Natural killer cell (primary cell): Measurements from ENCODE around the gene DYNLRB1. TPM values are rescaled to one million over a fixed set of nuclear protein-coding genes. Genes with fewer than 3 reads are reported as not detected.
"Not testable (repeated sequence)": the region's sequence is repeated elsewhere in the genome, so short reads cannot be mapped to it uniquely, and the experiment has no call there.

Experiments
- ATAC-seq, 3 donors: fragments of 150-1000 bp in 2 of 3; fragments of 200-7000 bp in 1 of 3; cut with Tn5 transposase; 1 replicate in 1 of 3; 2 replicates in 2 of 3; pipeline ENCODE4 v1.10.0; 2021; ENCODE audit warnings: mild to moderate bottlenecking in 2 of 3, moderate library complexity in 2 of 3
- DNase-seq, 2 donors: peaks; one replicate each; pipeline versions ENCODE4 v3.0.0 to v3.0.0-alpha.2; 2013 to 2021; ENCODE audit warnings: mixed read lengths in 1 of 2
- H3K27ac ChIP-seq: one replicate; pipeline ENCODE4 v1.5.1; 2013; ENCODE audit warnings: mild to moderate bottlenecking, low read length
- H3K27me3 ChIP-seq: one replicate; pipeline ENCODE4 v1.6.1; 2013; ENCODE audit warnings: low read length; ENCODE audit not compliant: control insufficient read depth, insufficient read depth
- H3K36me3 ChIP-seq: one replicate; pipeline ENCODE4 v1.6.1; 2013; ENCODE audit warnings: low read length; ENCODE audit not compliant: control insufficient read depth, insufficient read depth
- H3K4me1 ChIP-seq: one replicate; pipeline ENCODE4 v1.6.1; 2013; ENCODE audit warnings: low read length; ENCODE audit not compliant: control insufficient read depth, insufficient read depth
- H3K4me3 ChIP-seq: one replicate; pipeline ENCODE4 v1.5.1; 2013; ENCODE audit warnings: low read length
- H3K9me3 ChIP-seq: one replicate; pipeline ENCODE4 v1.6.1; 2013; ENCODE audit warnings: low read length; ENCODE audit not compliant: control insufficient read depth, insufficient read depth
- H3K27ac Mint-ChIP-seq, 2 donors: one replicate each; pipeline ENCODE4 v1.8.0; 2022; ENCODE audit warnings: mild to moderate bottlenecking in 2 of 2, mixed read lengths in 2 of 2, moderate library complexity in 1 of 2
- H3K27me3 Mint-ChIP-seq, 2 donors: one replicate each; pipeline ENCODE4 v1.8.0; 2022; ENCODE audit warnings: low read depth in 2 of 2, mixed read lengths in 2 of 2
- H3K36me3 Mint-ChIP-seq: one replicate; pipeline ENCODE4 v1.8.0; 2022; ENCODE audit warnings: mixed read lengths
- H3K4me1 Mint-ChIP-seq, 2 donors: one replicate each; pipeline ENCODE4 v1.8.0; 2022; ENCODE audit warnings: mixed read lengths in 2 of 2
- H3K4me3 Mint-ChIP-seq: one replicate; pipeline ENCODE4 v1.8.0; 2022; ENCODE audit warnings: mild to moderate bottlenecking, moderate library complexity, mixed read lengths
- H3K9me3 Mint-ChIP-seq, 2 donors: one replicate each; pipeline ENCODE4 v1.8.0; 2022; ENCODE audit warnings: mixed read lengths in 2 of 2
- CTCF ChIP-seq: fragments of 200-600 bp; IDR thresholded peaks from one replicate; pipeline ENCODE4 v1.8.0; 2022; ENCODE audit warnings: antibody characterized with exemption
- WGBS: methylation state at CpG from one replicate; pipeline ENCODE4 v1.1.7; 2013; ENCODE audit warnings: missing lambda C conversion rate; ENCODE audit not compliant: insufficient coverage; 5-methylcytosine and 5-hydroxymethylcytosine counted together
- intact Hi-C: fragments of 100-400 bp; cut with micrococcal nuclease; formaldehyde crosslinking; loops from one replicate; pipeline ENCODE4 v1.14.2; 2022
- total RNA-seq, 4 donors: library from RNA; stranded (reverse); fragments of 120-200 nt in 1 of 4; gene quantifications; one replicate each; pipeline versions ENCODE4 v1.2.3 to v1.2.4, GENCODE V29; 2013 to 2022

DYNLRB1 gene
- total RNA-seq, 3 donors from 2014 or later (not counting 1 experiment from before 2014, with no cell fraction given) = 58.7 to 65.5 (median 61.4) TPM

- no peaks in the 10 kb centered on the region for H3K27me3 Mint-ChIP-seq
- Histone ChIP-seq H3K4me1 (no peaks in the 10 kb centered on the region), H3K4me3 (no peak overlapping the region), H3K27ac (no peak overlapping the region), H3K36me3 (peaks cover 61% of the 10 kb centered on the region), H3K27me3 (no peaks in the 10 kb centered on the region), H3K9me3 (no peaks in the 10 kb centered on the region)
- peaks cover 15% of the 10 kb centered on the region for H3K36me3 Mint-ChIP-seq
- intact Hi-C loops = no loop called here
- ATAC-seq (no peak), DNase-seq (no peak)
- peak overlapping the region; percentile 3 to 5 for H3K27ac Mint-ChIP-seq
- peaks cover 13 to 14% of the 10 kb centered on the region in 2 donors for H3K4me1 Mint-ChIP-seq
- no peak for TF ChIP-seq CTCF
- 96% methylated on average over 4 of the region's 4 CpGs for WGBS
- no peaks in the 10 kb centered on the region for H3K9me3 Mint-ChIP-seq
- no peak overlapping the region for H3K4me3 Mint-ChIP-seq
These were observed 22.6 kb upstream of the DYNLRB1 start for GRCh38 chr20:34493646-34494045.

GRCh38 chr20:34495307-34495706 lies 20.9 kb upstream of the DYNLRB1 start:
- 100% methylated on average over 3 of the region's 7 CpGs for WGBS
- DNase-seq (no peak), ATAC-seq (no peak)
- intact Hi-C loops = no loop called here
- Histone ChIP-seq H3K4me1 (no peaks in the 10 kb centered on the region), H3K9me3 (no peaks in the 10 kb centered on the region), H3K27me3 (no peaks in the 10 kb centered on the region), H3K4me3 (no peak overlapping the region), H3K36me3 (peaks cover 52% of the 10 kb centered on the region), H3K27ac (no peak overlapping the region)
- TF ChIP-seq CTCF = no peak
- Mint-ChIP-seq H3K27me3 (no peaks in the 10 kb centered on the region), H3K27ac (peak overlapping the region; percentile 3 to 9), H3K4me1 (peaks cover 22 to 25% of the 10 kb centered on the region in 2 donors), H3K4me3 (no peak overlapping the region), H3K36me3 (peaks cover 15% of the 10 kb centered on the region), H3K9me3 (peaks cover 0 to under 1% of the 10 kb centered on the region in 2 donors)

GRCh38 chr20:34495916-34496315 lies 20.3 kb upstream of the DYNLRB1 start:
- WGBS = 86% methylated on average over 1 of the region's 1 CpG
- Mint-ChIP-seq H3K27ac (peak overlapping the region; percentile 3 to 12), H3K36me3 (peaks cover 15% of the 10 kb centered on the region), H3K4me3 (no peak overlapping the region), H3K9me3 (peaks cover 0 to 7% of the 10 kb centered on the region in 2 donors), H3K27me3 (no peaks in the 10 kb centered on the region), H3K4me1 (peaks cover 28 to 30% of the 10 kb centered on the region in 2 donors)
- H3K4me1 ChIP-seq = no peaks in the 10 kb centered on the region
- ATAC-seq = no peak
- no peak overlapping the region for H3K27ac ChIP-seq
- DNase-seq = no peak
- intact Hi-C loops = no loop called here
- H3K4me3 ChIP-seq = no peak overlapping the region
- TF ChIP-seq CTCF = no peak
- H3K36me3 ChIP-seq = peaks cover 52% of the 10 kb centered on the region
- H3K9me3 ChIP-seq = no peaks in the 10 kb centered on the region
- no peaks in the 10 kb centered on the region for H3K27me3 ChIP-seq

GRCh38 chr20:34497596-34497995 lies 18.6 kb upstream of the DYNLRB1 start:
- H3K27ac Mint-ChIP-seq = peak overlapping the region; percentile 48 to 71
- 100% methylated on average over 6 of the region's 6 CpGs for WGBS
- not testable (repeated sequence) for H3K27ac ChIP-seq

More at GRCh38 chr20:34497596-34497995, 18.6 kb upstream of the DYNLRB1 start:
- H3K27me3 ChIP-seq, DNase-seq, H3K9me3 ChIP-seq, H3K4me1 ChIP-seq, ATAC-seq, H3K9me3 Mint-ChIP-seq, H3K27me3 Mint-ChIP-seq, H3K4me3 ChIP-seq, H3K4me3 Mint-ChIP-seq, intact Hi-C loops: not testable (repeated sequence)
- H3K36me3 Mint-ChIP-seq = peaks cover 15% of the 10 kb centered on the region
- peaks cover 47% of the 10 kb centered on the region for H3K36me3 ChIP-seq
- peaks cover 27 to 31% of the 10 kb centered on the region in 2 donors for H3K4me1 Mint-ChIP-seq
